Mammary microvascular endothelial cell (primary cell): Measurements from ENCODE around the gene S1PR4. TPM values are rescaled to one million over a fixed set of nuclear protein-coding genes. Genes with fewer than 3 reads are reported as not detected.

Experiments used
- total RNA-seq: library from RNA; depleted of rRNA; stranded (reverse); fragments of >200 nt; gene quantifications from 2 replicates; pipeline ENCODE4 v1.2.3, GENCODE V29; 2015

Gene S1PR4, protein sequence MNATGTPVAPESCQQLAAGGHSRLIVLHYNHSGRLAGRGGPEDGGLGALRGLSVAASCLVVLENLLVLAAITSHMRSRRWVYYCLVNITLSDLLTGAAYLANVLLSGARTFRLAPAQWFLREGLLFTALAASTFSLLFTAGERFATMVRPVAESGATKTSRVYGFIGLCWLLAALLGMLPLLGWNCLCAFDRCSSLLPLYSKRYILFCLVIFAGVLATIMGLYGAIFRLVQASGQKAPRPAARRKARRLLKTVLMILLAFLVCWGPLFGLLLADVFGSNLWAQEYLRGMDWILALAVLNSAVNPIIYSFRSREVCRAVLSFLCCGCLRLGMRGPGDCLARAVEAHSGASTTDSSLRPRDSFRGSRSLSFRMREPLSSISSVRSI
- 0.73 and 1.5 TPM in 2 replicates for total RNA-seq

DNA sequence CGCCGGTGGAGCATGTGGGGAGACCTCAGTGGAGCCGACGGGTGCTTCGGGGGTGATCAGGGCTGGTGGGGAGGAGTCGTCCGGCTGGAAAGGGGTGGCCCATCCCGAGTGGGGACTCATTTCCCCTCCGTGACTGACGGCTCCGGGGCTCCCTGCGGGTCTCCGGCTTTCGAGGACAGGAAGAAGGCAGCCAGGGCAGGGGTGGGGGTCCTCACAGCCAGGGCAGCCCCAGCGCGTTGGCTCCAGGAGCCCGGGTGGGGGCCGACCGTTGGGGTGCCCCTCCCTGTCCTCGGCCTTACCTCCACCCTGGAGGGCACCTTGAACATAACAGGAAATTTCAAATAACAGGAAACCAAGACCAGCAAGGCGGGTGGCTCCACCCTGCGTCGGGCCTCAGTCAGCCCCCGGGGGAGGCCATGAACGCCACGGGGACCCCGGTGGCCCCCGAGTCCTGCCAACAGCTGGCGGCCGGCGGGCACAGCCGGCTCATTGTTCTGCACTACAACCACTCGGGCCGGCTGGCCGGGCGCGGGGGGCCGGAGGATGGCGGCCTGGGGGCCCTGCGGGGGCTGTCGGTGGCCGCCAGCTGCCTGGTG lies at the start of gene S1PR4:
TSS of gene S1PR4 (plus strand) at position 393 of the 596 bp plus-strand sequence. CDS start at position 417, 24 bp downstream.

DNA sequence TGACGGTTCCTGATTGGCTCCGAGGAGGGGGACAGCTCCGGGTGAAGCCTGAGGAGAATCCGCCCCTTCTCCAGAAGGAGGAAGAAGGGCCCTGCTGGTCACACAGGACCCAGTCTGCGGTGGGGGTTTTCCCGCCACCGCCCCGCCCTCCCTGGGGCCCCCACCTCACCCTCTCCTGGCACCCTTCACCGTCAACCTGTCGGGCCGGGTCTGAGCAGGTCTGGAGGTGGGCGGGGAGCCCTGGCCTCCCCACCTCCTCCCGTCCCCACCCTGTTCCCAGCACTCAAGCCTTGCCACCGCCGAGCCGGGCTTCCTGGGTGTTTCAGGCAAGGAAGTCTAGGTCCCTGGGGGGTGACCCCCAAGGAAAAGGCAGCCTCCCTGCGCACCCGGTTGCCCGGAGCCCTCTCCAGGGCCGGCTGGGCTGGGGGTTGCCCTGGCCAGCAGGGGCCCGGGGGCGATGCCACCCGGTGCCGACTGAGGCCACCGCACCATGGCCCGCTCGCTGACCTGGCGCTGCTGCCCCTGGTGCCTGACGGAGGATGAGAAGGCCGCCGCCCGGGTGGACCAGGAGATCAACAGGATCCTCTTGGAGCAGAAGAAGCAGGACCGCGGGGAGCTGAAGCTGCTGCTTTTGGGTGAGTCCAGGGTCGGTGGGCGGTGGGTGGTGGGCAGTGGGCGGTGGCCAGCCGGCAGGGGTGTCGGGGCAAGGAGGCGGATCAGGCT lies 42.4 kb upstream of the S1PR4 start, which contains the start of gene GNA15:
TSS of gene GNA15 (plus strand) at position 73 of the 723 bp plus-strand sequence. CDS start at position 491, 418 bp downstream.

DNA sequence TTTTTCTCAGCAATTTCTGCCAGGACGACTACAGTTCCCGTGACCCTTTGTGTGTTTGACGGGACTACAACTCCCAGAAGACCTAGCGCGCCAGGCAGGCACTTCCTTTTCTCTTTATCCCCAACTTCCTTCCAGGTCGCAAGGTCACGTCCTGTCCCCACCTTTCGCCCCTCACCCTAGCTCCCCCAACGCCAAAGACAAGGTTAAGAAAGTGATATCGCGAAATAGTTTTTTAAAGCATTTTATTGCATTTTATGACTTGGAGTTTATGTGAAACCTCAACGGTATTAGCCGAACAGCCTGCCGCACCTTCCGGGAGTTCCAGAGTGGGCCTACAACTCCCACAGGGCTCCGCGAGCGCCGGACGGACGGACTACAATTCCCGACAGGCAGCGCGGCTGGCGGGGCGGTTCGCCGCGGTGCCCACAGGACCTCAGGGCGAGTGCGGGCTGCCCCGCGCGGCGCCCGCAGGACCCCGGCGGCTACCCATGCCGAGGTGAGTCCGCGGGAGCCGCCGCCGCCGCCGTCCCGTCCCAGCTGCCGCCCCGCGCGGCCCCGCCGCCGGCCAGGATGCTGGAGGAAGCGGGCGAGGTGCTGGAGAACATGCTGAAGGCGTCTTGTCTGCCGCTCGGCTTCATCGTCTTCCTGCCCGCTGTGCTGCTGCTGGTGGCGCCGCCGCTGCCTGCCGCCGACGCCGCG lies 7.0 kb downstream of the S1PR4 start, which contains the start of gene NCLN:
TSS of gene NCLN (plus strand) at position 470 of the 699 bp plus-strand sequence. CDS start at position 571, 101 bp downstream.

DNA sequence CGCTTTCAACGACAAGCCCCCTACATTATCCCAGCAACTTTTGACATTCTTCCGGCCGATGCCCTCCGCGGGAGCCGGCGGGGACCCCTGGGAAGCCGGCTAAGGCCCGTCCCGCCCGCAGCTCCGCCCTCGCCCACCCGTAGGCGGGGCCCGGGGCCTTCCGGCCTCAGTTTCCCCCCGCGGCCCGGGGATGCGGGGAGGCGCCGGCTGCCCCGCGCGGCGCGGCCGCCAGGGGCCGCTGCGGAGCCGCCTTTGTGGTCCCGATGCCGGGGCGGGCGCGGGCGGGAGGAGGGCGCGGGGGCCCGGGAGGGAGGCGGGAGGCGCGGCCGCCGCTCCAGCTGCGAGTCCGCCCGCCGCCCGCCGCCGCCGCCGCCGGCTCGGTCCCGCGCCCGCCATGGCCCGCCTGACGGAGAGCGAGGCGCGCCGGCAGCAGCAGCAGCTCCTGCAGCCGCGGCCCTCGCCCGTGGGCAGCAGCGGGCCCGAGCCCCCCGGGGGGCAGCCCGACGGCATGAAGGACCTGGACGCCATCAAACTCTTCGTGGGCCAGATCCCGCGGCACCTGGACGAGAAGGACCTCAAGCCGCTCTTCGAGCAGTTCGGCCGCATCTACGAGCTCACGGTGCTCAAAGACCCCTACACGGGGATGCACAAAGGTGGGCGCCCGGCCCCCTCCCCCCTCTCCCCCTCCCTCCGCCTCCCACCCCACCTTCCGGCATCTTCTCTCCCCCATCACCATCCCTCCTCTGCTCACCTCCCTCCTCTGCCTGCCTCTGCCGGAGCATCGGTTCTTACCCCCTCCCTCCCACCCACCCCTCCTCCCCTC lies 46.0 kb downstream of the S1PR4 start, which contains the start of gene CELF5:
TSS of gene CELF5 (plus strand) at position 316 of the 823 bp plus-strand sequence. CDS start at position 395, 79 bp downstream.

Other genes starting within 250 kb of the S1PR4 start
- 1.2 and 2.8 TPM in 2 replicates for gene ZNF77, start 233.8 kb upstream of the S1PR4 start, total RNA-seq
- 0.20 and 0.25 TPM in 2 replicates for gene TLE6, start 201.2 kb upstream of the S1PR4 start, total RNA-seq
- gene TLE2, start 149.5 kb upstream of the S1PR4 start, total RNA-seq: 8.3 and 10.1 TPM in 2 replicates
- 245 and 277 TPM in 2 replicates for gene TLE5, start 116.3 kb upstream of the S1PR4 start, total RNA-seq
- gene GNA11, start 84.4 kb upstream of the S1PR4 start, total RNA-seq: 83.9 and 97.8 TPM in 2 replicates
- gene GNA15, start 42.7 kb upstream of the S1PR4 start, total RNA-seq: 0.44 TPM in 1 of 2 replicates, not detected in the other
- 90.3 and 94.6 TPM in 2 replicates for gene NCLN, start 7.2 kb downstream of the S1PR4 start, total RNA-seq
- not detected in 2 replicates for gene CELF5, start 45.9 kb downstream of the S1PR4 start, total RNA-seq
- 24.4 and 34.2 TPM in 2 replicates for gene NFIC, start 187.8 kb downstream of the S1PR4 start, total RNA-seq